HK-2 (cell line): ENCODE results near the gene ENTR1.

Source experiments
- DNase-seq: peaks from one replicate; pipeline ENCODE4 v3.0.0-alpha.2; 2018; ENCODE audit not compliant: unreplicated experiment

ENTR1 gene

GRCh38 chr9:136361047-136361753 lies 49.2 kb downstream of the ENTR1 start:
- no peak for DNase-seq

- DNase-seq, result no peak
Measured at GRCh38 chr9:136359774-136360718, 50.4 kb downstream of the ENTR1 start.

- DNase-seq, result no peak
Measured at GRCh38 chr9:136358888-136359287, 51.5 kb downstream of the ENTR1 start.

GRCh38 chr9:136358016-136358415 lies 52.4 kb downstream of the ENTR1 start:
- DNase-seq, result no peak

GRCh38 chr9:136357202-136357725 lies 53.1 kb downstream of the ENTR1 start:
- no peak for DNase-seq

- no peak for DNase-seq
Measured at GRCh38 chr9:136355616-136356557, 54.5 kb downstream of the ENTR1 start.

GRCh38 chr9:136354592-136355085 lies 55.8 kb downstream of the ENTR1 start:
- peak; percentile 80 for DNase-seq

- no peak for DNase-seq
Measured at GRCh38 chr9:136353757-136354488, 56.5 kb downstream of the ENTR1 start.

GRCh38 chr9:136353088-136353487 lies 57.3 kb downstream of the ENTR1 start:
- no peak for DNase-seq

- DNase-seq, result no peak
Measured at GRCh38 chr9:136352682-136353081, 57.7 kb downstream of the ENTR1 start.
